GM21717 (cell line): ENCODE results near the gene DENND5B.
"Not testable (repeated sequence)": the region's sequence is repeated elsewhere in the genome, so short reads cannot be mapped to it uniquely, and the experiment has no call there.

Source experiments
- ATAC-seq: cut with Tn5 transposase; IDR thresholded peaks from one replicate; pipeline ENCODE4 v1.9.1; 2021; ENCODE audit warnings: mild to moderate bottlenecking, moderate library complexity; ENCODE audit not compliant: unreplicated experiment

The DENND5B gene

DNA sequence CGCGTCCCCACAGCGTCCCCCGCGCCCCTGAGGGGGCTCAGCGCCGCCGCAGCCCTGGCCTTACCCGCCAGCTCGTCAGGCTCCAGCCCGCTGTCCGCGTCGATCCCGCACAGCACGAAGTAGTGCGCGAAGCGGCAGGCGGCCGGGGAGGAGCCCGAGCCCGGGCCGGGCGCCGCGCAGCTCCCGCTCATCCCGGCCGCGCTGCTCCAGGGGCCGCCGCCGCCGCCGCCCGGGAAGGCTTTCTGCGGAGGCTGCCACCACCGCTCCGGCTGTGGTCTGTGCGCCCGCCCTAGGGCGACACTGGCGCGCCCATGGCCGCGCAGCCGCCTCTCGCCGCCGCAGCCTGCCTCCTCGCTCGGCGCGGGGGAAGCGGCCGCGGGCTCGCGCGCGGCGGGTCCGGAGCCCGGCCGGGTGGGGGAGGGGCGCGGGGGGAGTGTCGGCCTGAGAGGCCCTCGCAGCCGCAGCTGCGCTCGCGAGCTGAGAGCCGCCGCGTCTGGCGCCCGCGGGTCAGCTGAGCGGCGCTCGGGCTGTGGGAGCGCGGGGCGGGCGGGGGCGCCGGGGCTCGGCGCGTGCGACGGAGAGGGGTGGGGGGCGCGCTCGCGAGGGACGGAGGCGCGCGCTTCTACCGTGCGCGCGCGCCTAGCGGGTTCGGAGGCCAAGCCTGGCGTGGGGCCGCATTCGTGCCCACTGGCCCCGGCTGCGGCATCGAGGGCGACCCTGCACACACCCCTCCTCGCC lies at the start of gene DENND5B:
TSS of gene DENND5B (minus strand) at position 495 of the 738 bp plus-strand sequence. CDS start at position 191, 304 bp downstream.
- ATAC-seq: peak; percentile 51

DNA sequence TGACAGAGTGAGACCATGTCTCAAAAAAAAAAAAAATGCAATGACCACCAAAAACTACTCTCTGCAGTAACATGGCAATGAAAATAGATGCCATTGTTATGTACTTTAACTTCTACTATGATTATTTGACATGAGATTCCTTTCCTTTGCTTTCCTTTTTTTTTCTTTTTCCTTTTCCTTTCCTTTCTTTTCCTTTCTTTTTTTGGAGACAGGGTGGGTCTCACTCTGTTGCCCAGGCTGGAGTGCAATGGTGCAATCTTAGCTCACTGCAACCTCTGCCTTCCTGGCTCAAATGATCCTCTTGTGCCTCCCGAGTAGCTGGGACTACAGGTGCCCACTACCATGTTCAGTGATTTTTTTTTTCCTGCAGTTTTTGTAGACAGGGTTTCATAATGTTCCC lies 43.7 kb upstream of the DENND5B start:
- ATAC-seq: no peak

DNA sequence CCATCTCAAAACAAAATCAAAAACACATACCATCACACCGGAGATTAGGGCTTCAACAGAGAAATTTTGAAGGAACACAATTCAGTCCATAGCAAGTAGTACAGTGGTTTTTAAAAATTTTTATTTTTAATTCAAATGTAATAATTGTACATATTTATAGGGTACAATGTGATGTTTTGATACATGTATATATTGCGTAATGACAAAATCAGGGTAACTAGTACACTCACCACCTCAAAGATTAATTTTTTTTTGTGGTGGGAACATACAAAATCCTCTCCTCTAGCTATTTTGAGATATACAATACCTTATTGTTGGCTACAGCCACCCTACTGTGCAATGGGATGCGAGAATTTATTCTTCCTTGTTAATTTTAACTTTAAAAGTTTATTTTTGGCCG lies 42.5 kb upstream of the DENND5B start:
- no peak for ATAC-seq

DNA sequence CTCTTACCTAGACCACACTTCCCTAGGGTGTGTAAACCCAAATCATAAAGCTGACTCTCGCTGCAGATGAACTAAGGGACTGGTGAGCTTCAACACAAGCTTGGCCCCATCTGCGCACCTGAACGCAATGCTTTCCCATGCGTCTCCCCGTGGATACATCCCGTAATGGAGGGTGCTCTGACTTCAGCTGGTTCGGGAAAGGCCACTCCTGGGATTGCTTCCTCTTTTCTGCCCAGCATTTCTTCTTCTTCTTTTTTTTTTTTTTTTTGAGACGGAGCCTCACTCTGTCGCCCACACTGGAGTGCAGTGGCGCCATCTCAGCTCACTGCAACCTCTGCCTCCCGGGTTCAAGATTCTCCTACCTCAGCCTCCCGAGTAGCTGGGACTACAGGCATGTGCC lies 40.9 kb upstream of the DENND5B start:
- no peak for ATAC-seq

DNA sequence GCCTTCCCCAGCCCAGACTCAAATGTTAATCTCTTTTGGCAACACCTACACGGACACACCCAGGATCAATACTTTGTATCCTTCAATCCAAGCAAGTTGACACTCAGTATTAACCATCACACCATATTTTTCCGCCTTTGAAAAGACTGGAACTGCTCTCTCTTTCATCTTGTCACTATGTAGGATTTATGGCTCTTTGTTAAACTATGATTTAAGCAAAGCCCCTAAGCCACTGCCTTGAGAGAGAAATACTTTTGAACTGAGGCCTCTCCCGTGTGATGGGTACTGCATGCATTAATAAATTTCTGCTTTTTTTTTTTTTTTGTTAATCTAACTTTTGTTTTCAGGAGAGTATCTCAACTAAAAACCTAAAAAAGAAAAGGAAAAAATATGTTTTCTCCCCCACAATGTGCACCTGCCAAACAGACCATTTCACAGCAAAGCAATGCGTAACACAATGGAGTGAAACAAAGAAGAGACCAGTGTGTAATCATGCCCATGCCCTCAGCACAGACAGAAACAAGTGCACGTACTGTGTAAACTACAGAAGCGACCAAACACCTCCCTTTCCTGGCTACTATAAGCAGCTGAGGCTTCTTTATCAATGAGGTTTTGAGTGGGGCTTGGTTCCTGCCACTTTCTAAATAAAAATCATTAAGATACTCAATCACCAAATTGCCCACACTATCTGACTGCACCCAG lies 40.2 kb upstream of the DENND5B start:
- ATAC-seq: no peak

DNA sequence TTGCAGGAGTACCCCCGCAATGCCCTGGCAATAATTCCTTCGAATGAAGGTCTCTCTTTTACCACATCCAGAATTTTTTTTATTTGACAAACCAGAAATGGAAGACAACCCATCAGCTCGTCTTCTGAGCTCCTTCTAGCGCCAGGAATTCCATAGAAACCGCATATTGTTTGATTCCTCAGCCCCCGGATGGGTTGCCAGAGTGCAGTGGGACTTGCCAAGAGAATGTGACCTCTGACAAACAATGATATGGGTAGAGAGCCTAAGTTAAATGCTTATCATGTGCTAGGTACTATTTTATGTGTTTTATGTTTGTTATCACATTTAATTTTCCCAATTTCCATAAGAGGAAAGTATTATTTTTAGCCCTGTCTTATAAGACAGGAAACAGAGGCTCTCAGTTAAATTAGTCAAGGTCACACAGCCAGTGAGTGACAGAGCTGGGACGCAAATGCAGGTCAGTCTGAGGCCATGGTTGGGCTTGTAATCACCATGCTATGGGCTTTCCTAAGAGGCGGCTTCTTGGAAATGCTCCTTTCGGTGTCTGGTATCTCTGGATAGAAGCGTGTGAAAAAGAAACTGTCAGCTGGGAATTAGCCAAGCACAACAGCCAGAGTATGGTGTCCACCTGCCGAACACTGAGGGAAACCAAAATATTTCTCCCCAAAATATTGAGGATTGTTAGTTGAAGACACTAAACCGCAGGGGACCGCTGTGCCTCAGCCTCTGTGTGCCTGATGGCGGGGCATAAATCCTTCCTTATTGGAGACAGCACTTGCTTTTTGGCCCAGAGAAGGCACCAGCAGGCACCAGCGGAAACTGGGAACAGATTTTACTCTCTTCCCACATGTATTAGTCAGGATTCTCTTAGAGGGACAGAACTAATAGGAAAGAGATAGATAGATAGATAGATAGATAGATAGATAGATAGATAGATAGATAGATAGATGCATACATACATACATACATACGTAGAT lies 39.1 kb upstream of the DENND5B start:
- no peak for ATAC-seq

DNA sequence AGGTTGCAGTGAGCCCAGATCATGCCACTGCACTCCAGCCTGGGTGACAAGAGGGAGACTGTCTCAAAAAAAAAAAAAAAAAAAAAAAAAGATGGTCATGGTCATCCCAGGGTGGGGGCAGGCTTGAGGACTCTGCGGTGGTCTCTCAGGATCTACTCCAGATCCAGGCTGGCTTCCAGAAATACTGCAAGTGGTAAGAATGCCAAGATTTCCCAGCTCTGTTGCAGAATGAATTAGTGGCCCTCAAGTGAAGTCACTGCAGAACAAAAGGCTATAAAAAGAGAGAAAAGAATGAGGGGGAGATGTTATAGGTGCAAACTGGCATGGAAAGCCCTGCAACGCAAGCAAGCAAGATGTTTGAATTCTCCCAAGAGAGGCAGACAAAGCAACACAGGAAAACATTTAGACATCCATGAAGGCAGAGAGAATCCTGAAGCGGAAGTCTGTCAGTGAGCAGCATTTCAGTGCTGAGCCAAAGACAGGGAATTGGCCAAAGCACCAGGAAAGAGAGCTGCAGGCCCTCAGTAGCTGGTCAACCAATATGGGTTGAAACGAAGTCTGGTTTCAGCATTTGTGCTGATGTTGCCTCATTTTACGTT lies 36.6 kb upstream of the DENND5B start:
- no peak for ATAC-seq

DNA sequence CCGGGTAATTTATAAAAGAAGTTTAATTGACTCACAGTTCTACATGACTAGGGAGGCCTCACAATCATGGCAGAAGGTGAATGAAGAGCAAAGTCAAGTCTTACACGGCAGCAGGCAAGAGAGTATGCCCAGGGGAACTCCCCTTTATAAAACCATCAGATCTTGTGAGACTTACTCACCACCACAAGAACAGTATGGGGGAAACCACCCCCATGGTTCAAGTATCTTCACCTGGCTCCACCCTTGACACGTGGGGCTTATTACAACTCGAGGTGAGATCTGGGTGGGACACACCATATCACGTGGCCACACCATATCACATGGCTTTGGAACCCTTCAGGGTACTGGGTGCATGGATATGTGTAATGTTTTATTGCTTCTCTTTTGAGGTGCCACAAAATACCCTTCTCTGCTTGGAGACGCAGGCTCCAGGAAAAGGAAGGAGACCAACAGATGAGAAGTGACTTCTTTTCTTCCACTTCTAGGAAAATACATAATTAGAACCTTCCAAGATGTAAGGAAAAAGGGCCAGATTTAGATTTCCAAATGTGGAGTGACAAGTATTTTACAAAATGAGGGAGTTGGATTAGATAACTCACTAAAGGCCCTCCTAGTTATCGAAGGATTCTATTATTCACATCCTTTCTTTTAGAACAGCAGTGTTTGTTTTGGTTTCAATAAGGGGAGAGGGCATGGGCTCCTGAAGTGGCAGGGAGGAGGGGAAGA lies 35.5 kb upstream of the DENND5B start:
- ATAC-seq: no peak

DNA sequence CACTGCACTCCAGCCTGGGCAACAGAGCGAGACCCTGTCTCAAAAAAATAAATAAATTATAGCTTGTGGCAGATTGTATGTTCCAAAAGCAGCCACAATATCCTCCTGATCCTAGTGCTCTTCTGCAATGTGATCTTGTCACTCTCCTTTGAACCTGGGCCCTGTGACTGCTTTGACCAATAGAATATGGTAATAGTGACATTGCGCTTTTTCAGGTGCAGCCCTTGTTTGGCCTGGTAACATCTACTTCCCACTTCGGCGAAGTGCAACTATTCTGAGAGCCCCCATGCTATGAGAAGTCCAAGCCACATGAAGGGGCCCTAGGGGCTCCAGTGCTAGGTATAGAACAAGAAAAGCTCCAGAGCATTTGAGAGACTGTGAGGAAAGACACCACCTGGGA lies 31.1 kb upstream of the DENND5B start:
- no peak for ATAC-seq

DNA sequence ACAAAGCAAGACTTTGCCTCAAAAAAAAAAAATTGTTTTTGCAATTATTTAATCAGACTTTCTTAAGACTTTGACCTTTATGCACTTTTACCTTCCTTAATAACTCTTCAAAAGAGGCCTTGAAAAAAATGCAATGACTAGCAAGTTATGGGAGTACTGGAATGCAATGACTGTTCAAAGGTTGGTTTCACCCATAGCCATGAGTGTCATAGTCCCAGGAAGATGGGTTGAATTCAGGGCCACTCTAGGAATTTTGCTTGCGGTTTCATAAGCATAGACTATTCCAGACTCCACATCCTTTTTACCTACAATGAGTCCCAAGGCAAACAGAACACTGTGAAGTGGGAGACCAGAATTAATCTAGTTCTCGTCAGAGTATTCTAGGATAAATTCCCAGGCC lies 29.4 kb upstream of the DENND5B start:
- ATAC-seq: no peak

DNA sequence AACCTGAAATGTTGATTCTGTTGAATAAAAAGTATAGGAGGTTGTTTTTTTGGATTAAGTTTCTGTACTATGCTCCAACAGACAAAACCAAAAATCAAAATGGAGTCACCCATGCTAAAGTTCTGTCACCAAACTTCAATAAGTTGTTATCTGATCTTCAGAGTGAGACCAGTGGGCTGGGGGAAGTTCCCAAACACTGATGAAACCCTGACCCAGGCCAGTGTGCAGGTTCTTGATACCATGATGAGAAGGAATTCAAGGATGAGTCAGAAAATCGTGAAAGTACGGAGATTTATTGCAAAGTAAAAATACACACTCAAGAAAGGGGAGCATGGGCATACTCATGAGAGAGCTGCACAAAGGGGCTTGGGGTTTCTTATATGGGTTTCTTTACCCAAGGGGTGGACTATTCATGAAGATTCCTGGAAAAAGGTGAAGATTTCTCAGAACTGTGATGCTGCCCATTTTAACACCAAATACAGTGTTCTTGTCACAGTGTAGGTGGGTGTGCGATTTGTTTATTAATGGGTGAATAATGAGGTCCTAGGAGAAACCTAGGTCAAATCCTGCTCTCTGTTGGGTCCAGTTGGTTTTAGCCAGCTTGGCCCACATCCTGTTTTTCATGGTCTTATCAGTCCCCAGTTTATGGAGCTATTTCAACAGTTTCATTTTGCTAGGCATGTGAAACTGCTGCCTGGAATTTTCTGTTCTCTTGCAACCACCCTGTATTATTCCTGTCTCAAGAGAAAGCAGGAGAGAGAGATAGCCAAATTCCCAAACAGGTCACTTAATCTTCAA lies 27.5 kb upstream of the DENND5B start:
- ATAC-seq: no peak

DNA sequence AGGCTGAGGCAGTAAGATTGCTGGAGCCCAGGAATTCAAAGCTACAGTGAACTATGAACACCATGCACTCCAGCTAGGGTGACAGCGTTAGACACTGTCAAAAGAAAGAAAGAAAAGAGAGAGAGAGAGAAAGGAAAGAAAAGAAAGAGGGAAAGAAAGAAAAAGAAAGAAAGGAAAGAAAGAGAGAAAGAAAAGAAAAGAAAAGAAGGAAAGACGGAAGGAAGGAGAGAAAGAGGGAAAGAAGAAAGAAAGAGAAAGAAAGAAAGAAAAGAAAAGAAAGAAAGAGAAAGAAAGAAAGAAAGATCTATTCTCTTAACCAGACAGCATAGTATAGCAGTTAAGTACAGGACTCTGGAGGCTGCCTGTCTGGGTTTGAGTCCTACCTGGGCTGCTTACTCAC lies 21.9 kb upstream of the DENND5B start:
- no peak for ATAC-seq

DNA sequence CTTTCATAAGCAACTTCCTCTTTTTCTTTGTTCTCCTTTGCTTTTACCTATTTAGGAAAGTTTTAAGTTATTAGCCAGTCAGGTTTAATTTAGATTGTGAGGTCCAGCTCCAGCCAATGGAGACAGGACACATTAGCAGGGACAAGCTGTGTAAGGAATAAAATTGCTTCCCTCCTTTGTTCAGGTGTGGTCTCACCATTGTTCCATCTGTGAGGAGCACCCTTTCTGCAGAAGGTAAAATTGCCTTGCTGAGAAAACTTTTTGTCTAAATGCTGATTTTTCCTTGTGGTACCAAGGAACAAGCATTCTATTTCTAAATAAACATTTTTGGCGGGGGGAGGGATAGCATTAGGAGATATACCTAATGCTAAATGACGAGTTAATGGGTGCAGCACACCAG lies 17.4 kb upstream of the DENND5B start:
- not testable (repeated sequence) for ATAC-seq

DNA sequence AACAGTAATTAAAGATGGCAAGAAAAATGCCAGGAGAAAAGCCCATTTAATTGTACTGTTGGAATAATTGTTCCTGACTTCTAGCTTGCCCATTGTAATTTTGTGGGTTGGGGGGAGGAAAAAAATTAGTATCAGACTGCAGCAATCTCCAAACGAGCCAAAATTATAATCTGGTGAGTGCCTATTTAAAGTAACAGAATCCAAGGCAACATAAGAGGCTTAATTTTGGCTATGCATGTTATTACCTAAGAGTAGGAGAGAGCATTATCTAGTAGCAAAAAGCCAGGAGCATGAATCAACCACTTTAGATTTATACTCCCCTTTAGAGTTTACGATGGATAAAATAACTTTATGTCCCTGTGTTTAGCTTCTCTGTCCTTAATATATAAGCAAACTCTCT lies 14.6 kb upstream of the DENND5B start:
- ATAC-seq: no peak

DNA sequence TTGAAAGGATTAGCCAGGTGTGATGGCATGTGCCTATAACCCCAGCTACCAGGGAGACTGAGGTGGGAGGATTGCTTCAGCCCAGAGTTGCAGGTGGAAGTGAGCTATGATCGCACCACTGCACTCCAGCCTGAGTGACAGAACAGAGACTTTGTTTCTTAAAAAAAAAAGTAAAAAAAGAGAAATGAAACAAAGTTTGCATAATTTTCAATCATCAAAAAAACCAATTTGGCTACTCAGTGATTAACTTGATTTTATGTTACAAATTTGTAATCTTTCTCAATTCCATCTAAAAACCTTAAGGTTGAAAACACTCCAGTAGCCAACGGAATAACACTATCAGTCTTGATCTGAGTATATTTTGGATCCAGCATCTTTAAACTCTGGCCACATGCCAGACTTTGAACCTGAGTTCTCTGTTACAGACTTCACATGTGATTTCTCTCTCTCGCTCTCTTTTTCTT lies 12.6 kb upstream of the DENND5B start:
- peak; percentile 97 for ATAC-seq

DNA sequence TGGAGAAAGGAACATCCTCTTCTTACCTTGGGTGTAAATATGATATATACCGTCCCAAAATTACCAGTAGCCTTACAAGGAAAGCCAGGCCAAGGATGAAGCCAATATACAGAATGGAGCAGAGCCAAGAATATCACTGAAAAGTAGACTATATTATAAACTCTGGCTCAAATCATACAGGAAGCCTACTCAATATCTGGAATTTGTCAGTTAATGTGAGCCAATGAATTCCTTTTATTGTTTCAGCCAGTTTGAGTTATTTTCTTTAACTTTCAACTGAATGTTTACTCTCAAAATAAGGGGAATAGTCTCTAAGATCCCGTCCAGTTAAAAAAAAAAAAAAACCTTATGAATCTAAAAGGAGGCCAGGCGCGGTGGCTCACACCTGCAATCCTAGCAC lies 9.8 kb upstream of the DENND5B start:
- no peak for ATAC-seq

DNA sequence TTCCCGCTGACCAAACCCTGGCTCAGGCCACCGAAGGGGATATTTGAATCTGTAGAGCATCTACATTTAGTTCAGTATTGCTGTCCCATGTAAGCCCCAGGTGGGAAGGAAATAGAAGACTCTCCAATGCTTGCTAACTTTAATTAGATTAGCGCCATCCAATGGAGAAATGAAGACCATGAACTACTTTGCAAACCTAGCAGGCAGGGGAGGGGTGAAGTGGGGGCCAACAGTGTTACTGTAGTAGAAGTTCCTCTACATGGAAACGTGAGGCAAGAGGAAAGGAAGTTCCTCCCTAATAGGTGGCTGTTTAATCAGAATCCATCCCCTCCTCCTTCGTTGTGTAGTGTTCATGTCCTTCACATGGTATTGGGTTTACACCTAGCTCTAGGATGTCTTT lies 9.3 kb upstream of the DENND5B start:
- ATAC-seq: no peak

DNA sequence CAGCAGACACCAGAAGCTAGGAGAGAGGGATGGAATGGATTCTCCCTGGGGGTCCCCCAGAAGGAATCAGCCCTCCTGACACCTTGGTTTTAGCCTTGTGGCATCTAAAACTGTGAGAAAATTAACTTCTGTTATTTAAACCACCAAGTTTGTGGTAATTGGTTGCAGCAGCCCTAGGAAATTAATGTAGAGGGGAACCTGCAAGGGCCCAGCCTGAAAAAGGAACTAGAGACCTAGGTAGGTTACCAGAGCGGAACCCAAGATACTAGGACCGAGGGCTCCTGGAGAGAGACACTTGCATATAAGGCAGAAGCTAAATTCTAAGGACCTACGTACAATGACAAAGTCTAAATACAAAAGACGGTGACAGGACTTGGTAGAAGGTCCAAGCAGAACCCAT lies 8.1 kb upstream of the DENND5B start:
- ATAC-seq: peak; percentile 49

DNA sequence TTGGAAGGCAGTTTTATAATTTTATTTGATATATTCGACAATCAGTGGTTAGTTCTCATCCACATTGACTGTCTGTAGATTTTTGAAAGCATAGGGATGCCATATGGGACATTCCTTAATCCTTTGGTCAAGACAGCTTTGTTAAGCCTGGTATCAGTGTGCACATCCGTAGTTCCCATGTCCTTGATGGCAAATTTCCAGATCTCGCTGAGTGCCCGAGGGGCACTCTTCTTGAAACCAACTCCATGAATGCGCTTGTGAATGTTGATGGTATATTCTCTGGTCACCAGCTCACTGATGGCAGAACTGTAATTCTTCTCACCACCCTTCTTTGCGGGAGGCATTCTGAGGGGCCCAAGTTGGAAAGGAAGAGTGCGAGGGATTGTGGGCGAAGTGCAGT lies 6.1 kb upstream of the DENND5B start:
- ATAC-seq: no peak
